Esophagus muscularis mucosa (tissue), 4 donors: ENCODE results near the gene KRT38.

Source experiments
- EP300 ChIP-seq: sonication (generic); formaldehyde crosslinking; IDR thresholded peaks from one replicate; pipeline ENCODE4 v1.6.1; 2017; ENCODE audit warnings: antibody characterized with exemption
- POLR2A ChIP-seq: fragments of 450-650 bp; IDR thresholded peaks from one replicate; pipeline ENCODE4 v1.6.1; 2017; ENCODE audit warnings: antibody characterized with exemption, moderate library complexity, mild to moderate bottlenecking, low read depth
- POLR2AphosphoS5 ChIP-seq, 2 donors: sonication (generic); formaldehyde crosslinking; IDR thresholded peaks; one replicate each; pipeline ENCODE4 v1.6.1; 2017; ENCODE audit warnings: antibody characterized with exemption in 2 of 2
- TF ChIP-seq, protein P1 (sequence below), 3 experiments: fragments of 200-600 bp in 2 of 3; fragments of 450-650 bp in 1 of 3; sonication (generic) in 2 of 3; IDR thresholded peaks; one replicate each; pipeline ENCODE4 v1.5.1; 2017 to 2019; ENCODE audit warnings: antibody characterized with exemption in 3 of 3, mild to moderate bottlenecking in 2 of 3, moderate library complexity in 1 of 3

- TF ChIP-seq POLR2AphosphoS5 (IDR thresholded peaks at IDR 0.05) (no peak), POLR2A (no peak), EP300 (no peak)
- TF ChIP-seq, protein P1, sequence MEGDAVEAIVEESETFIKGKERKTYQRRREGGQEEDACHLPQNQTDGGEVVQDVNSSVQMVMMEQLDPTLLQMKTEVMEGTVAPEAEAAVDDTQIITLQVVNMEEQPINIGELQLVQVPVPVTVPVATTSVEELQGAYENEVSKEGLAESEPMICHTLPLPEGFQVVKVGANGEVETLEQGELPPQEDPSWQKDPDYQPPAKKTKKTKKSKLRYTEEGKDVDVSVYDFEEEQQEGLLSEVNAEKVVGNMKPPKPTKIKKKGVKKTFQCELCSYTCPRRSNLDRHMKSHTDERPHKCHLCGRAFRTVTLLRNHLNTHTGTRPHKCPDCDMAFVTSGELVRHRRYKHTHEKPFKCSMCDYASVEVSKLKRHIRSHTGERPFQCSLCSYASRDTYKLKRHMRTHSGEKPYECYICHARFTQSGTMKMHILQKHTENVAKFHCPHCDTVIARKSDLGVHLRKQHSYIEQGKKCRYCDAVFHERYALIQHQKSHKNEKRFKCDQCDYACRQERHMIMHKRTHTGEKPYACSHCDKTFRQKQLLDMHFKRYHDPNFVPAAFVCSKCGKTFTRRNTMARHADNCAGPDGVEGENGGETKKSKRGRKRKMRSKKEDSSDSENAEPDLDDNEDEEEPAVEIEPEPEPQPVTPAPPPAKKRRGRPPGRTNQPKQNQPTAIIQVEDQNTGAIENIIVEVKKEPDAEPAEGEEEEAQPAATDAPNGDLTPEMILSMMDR (IDR thresholded peaks at IDR 0.05): no peak
Measured at GRCh38 chr17:41393294-41393693, 47.5 kb downstream of the KRT38 start.
